Thyroid gland (tissue), 4 donors: ENCODE data around the gene ASAP2.

Source experiments
- POLR2A ChIP-seq, 2 donors: fragments of 450-650 bp; IDR thresholded peaks; one replicate each; pipeline ENCODE4 v1.6.1; 2017; ENCODE audit warnings: antibody characterized with exemption in 2 of 2, mild to moderate bottlenecking in 2 of 2, moderate library complexity in 1 of 2
- TF ChIP-seq, protein P1 (sequence below), 6 experiments: fragments of 200-600 bp in 3 of 6; fragments of 450-650 bp in 3 of 6; sonication (generic) in 3 of 6; IDR thresholded peaks; one replicate each; pipeline ENCODE4 v1.5.1; 2016 to 2019; ENCODE audit warnings: antibody characterized with exemption in 6 of 6, mild to moderate bottlenecking in 2 of 6, inconsistent platforms in 1 of 6, moderate library complexity in 1 of 6

DNA sequence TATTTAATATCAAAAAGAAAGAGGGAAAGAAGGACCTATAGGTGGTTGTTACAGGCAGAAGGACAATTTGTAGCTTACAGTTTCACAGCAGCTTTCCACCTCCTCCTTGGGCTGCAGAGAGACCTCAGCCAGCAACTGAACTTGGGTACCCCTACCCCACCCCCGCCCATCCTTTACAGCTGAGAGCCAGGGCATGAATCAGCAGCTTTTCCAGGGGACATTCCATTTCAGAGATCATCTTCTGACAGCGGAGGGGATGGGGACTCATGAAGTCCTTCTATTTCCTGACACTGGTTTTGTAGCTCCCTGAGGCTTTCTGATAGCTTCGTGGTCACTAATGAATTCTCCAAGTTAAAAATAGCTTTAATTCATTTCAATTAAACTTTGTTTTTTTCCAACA, 120.4 kb downstream of the ASAP2 start:
- TF ChIP-seq, protein P1, sequence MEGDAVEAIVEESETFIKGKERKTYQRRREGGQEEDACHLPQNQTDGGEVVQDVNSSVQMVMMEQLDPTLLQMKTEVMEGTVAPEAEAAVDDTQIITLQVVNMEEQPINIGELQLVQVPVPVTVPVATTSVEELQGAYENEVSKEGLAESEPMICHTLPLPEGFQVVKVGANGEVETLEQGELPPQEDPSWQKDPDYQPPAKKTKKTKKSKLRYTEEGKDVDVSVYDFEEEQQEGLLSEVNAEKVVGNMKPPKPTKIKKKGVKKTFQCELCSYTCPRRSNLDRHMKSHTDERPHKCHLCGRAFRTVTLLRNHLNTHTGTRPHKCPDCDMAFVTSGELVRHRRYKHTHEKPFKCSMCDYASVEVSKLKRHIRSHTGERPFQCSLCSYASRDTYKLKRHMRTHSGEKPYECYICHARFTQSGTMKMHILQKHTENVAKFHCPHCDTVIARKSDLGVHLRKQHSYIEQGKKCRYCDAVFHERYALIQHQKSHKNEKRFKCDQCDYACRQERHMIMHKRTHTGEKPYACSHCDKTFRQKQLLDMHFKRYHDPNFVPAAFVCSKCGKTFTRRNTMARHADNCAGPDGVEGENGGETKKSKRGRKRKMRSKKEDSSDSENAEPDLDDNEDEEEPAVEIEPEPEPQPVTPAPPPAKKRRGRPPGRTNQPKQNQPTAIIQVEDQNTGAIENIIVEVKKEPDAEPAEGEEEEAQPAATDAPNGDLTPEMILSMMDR (IDR thresholded peaks at IDR 0.05) = no peak
- no peak for TF ChIP-seq POLR2A (IDR thresholded peaks at IDR 0.05)
